CD4-positive, alpha-beta T cell treated with Interleukin-17A for 1 hour (primary cell): Measurements from ENCODE around the gene HOXA9.
A peak's percentile ranks its signal among the peaks of the same experiment; 100 is the strongest.

ENCODE experiments used
- DNase-seq: peaks from one replicate; pipeline ENCODE4 v3.0.0-alpha.2; 2020

Gene HOXA9

DNA sequence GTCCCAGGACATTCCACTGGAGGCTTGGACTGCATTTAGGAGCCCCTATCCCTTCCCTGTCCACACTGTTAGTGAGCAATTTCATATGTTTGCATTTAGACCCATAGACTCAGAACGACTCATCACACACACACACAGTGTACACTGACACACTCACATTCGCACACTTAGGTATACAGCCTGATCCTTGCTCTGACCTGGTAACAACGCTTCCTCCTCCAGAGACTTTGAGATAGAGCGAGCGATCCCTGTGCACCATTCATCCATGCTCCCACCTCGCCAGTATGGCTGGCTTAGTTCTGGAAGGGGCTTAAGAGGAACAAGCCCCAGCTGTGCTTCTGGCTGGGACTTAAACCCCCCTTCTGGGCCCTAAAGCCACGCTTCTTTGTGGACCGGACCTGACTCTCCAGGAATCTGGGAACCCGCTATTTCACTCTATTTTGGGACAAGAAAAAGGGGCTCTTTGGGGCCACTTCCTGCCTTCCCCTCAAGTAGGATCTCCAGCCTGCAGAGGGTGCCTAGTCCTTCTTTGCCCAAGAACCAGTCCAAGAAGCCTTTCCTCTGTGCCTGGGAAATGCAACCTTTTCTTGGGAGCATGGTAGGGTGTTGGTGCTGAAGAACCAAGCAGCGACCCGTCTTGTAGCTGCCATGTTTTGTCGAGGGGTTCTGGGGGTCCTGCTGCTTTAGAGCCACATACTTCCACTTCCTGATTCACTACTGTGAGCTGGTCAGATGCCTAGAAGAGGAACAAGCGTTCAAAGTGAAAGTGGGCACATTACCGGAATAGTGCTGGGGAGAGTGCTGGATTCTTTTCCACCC lies 35.6 kb upstream of the HOXA9 start:
- DNase-seq: no peak

DNA sequence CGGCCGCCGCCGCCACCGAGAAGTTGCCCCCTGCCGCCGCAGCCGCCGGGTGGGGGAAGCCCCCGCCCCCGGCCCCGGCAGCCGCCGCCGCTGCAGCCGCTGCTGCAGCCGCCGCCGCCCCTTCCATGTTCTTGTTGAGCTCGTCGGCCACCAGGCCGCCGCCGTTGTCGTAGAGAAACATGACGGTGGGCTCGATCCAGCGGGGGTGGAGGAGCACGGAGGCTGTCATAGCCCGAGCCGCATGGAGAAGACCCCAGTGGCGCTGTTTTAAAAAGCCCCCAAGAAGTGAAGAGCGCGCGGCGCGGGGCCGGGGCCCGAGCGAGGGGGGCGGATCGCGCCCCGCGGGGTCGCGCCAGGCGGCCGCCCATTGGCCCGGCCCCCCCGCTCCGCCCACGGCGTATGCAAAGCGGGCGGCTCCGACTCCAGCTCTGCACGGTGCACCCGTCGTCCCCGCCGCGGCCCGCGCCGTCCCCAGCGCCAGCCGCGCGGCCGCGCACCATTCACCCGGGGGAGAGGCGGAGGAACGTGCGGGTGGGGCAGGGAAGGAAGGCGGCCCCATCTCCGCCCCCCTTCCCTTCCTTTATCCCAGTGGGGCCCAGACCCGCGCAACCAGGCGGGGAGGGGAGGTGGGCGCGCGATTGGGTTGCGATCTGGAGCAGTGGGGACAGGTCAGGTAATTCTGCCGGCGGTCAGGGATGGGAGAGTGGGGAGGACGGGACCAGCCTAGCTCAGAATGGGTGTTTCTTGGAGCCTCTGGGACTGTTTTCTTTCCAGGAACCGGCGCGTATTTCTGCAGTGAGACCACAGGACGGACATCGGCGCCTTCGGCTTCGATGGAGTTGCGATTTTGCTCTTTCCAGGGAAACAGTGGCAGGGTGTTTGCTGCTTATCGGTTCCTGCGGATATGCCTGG lies 34.8 kb upstream of the HOXA9 start, which contains the start of gene HOXA13:
HOXA13 (minus strand) TSS at position 243 of the 912 bp plus-strand sequence; CDS start at position 229, 14 bp downstream.
- no peak for DNase-seq

DNA sequence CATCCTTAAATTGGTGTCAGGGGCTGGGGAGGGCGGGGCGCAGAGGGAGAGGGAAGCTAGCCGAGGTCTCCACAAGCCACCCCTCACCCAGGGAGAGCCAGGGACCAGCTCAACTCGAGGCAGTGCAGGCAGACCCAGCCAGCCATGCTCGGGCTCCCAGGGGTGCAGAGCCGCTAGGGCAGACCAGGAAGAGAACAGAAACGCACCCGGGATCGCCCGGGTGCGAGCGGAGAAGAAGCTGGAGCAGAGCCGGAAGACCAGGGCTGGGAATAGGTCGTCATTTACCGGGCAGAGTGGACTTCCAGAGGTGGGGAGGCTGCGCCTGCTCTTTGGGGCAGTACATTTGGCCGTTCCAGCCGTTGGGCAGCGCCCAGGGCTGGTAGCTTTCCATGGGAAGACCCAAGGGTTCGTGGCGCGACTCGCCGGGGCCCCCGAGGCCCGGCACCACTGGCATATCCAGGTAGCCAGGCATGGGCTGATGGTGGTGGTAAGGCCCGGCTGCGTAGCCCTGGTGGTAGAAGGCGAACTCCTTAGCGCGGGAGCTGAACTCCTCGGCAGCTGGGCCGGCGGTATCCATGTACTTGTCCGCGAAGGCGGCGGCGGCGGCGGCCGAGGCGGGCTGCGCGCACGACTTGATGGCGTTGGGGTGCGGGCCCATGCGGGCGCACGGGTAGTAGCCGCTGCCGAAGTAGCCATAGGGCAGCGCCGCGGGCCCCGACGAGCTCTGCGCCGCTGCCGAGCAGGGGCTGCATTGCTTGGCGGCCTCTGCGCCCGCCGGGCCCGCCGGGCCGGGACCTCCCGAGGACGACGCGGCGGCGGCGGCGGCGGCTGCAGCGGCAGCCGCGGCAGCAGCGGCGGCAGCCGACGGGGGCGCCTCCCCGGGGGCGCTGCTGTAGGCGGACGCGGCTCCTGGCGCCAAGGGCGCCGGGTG lies 33.8 kb upstream of the HOXA9 start:
- no peak for DNase-seq

DNA sequence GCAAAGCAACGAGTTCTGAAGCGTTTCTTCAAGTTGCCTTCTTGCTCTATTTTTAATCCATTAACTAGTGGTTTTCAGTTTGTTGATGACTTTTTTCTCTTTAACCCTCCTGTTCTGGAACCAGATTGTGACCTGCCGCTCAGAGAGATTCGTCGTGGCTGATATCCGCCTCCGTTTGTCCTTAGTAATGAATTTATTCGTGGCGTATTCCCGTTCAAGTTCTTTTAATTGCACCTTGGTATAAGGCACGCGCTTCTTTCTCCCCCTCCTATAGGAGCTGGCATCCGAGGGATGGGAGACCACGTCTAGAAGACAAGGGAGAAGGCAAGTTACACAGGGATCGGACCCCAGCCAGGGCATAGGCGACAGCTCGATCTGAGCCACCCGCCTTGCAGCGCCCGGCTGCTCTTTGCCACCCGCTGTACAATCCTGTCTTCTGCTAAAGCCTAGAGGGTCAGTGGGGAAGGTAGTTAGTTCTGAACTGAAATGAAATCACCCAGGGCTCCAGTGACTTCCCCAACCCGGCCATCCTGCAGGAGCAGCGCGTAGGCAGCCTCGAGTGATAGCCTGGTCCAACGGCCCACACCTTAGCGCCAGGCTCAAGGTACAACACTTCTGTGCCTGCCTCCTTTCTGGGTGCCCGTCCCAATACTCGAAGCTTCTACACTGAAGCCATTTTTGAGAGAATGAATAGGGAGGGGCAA lies 33.0 kb upstream of the HOXA9 start:
- no peak for DNase-seq

DNA sequence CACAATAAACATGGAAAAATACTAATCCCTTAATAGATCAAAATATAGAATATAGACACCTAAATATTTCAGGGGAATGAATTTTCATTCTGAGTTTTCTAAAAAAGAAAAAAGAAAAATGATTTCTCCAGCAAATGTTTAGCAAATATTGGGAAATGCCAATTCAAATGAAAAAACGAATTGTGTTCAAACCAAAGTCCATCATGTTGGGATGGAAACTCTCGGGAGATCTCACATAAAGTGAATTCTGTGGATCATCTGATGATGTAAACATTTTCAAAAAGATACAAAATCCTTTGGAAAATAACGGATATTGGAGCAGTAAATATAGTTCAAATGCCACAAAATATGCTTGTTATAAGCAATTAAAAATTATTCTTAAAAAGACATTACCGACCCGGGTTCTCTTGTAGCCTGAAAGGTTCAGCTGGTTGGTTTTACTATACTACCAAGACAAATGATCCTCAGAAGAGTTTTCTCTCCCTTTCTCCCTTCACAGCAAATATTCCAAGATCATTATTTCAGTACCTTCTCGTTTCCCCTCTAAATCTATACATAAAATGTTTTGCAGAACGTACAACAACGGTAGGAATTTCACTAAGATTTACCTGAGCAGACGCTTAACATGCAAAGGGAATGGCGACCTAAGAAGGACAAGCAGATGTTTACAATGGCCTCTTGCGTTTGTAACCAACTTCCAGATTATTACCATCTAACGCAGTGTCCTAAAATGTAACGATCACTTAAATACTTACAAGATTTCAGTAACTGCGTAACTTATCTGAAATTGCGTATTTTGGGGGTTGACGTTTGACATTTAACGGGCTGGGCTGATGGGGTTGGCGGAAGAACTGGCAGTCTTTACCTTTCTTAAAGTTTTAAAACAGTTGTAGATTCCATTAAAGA lies 32.1 kb upstream of the HOXA9 start:
- DNase-seq: no peak

DNA sequence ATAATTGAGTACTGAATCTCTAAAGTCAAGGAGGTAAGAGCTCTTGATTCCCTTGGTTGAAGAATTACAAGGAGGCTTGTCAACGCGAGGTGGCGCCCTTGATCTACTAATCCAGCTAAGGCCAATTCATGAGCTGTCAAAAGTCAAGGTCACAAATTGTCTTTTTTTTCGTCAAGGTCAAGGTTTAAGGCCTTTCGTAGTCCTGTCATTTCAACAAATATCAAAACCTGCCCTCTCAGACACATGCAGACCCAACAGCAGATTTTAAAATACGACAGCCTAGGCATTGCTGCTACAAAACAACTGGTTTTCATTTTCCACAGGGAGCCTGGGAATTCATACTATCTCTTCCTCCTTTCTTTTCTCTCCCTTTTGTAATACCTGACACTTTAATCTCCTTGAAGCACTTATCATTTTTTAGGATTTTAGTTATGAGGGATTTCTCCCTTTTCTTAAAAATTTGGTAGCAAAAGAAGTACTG lies 31.0 kb upstream of the HOXA9 start:
- peak; percentile 83 for DNase-seq

DNA sequence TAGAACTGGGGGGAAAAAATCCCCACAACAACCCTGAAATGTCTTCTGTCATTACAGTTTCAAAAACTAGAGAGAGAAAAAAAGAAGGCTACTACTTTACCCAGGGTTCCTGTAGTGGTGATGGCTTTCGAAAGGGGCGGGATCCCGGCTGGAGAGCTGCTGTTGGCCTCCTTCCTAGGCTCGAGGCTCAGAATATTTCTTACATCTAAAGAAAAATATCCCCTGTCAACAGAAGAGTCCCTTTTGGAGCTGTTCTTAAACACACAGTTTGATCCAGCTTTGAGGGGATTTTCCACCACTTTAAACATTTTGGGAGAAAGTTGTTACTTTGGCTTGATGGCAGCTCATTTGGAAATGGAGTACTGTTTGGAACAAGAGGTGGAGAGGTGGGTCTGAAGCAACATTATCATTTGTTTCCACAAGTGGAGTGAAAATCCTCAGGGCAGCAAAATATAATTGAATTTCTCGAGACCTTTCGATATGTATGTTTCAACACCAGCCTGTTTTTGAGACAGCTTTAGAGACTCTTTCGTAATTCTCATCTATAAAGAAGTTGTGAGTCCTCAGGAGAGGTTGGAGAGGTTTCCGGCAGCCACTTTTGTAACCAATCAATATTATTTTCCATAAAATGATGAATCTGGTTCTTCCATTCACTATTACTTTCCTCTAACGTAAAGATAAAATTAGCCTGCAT lies 29.5 kb upstream of the HOXA9 start:
- no peak for DNase-seq

DNA sequence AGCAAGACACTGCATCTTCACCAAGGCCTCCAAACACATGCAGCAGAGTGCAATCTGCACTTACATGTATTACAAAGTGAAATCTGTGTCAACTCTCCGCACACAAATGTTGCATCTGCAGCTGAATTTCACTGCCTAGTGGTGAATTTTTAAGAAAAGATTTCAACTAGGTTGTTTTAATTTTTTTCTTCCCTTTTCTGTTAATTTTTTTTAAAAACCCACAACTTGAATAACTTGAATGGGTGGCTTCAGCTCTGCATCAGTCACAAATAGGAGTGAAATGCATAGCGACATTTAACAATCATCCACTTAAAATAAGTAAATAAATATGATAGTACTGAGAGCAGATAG lies 28.6 kb upstream of the HOXA9 start:
- no peak for DNase-seq

DNA sequence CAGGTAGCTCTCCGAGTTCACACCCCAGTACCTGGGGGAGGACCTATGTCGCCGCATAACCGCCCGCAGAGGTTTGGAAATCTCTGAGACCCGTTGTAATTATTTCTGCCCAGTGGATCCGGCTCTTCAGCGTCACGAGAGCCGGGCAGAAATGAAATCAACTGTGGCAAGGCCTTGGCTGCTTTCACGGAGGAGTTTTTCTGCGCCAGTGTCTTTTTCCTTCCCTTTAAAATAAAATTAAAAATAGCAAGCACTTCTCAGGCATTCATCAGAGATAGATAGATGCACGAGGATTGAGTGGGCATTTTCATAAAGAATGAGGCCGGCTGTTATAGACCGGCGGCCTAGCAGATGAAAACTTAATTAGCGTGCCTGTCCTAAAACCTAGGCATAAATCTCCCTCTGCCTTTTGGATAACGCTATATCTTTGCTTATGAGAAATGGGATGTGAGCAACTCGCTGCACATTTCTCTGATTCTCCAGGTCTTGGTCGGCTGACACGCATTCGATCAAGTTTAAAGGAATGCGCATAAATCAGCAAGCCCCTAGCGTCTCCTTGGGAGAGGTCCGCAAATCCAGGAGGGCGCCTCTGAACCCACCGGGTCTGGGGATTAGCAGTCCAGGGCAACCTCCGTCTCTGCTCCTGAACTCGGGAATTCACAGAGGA lies 28.1 kb upstream of the HOXA9 start:
- no peak for DNase-seq

DNA sequence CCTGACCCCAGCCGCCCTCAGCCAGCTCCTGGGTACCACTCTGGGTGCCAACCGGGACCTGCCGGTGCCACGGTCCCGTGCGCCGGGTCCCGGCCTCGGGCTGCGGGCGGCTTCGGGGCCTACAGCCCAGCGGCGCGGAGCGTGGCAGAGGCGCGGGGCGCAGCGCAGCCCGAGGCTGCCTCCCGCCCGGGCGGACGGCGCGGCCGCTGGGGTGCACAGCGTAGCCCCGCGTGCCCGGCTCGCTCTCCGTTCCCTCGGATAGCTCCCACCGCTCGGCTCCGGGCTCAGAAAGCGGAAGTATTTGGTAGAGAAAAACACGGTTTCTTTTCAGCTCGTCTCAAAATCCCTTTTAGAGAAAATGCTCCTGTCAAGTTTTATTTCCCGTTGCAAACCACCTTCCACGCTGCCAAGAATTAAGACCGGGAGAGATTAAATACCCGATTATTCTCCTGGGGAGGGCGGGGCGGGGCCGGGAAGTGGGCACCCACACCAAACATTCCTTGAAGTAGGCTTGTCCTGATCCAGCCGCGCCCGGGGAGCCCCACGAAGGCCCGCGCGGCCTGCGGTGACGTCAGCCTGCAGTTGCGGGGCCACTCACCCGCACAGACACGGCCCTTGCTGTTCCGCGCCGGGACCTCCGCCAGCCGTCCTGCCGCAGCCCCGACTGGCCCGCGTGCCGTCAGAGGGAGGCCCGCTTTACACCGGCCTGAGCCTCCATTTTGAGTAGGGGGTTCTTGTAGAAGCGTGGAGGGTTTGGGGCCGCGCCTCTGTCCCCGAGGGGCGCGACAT lies 27.4 kb upstream of the HOXA9 start:
- DNase-seq: no peak

DNA sequence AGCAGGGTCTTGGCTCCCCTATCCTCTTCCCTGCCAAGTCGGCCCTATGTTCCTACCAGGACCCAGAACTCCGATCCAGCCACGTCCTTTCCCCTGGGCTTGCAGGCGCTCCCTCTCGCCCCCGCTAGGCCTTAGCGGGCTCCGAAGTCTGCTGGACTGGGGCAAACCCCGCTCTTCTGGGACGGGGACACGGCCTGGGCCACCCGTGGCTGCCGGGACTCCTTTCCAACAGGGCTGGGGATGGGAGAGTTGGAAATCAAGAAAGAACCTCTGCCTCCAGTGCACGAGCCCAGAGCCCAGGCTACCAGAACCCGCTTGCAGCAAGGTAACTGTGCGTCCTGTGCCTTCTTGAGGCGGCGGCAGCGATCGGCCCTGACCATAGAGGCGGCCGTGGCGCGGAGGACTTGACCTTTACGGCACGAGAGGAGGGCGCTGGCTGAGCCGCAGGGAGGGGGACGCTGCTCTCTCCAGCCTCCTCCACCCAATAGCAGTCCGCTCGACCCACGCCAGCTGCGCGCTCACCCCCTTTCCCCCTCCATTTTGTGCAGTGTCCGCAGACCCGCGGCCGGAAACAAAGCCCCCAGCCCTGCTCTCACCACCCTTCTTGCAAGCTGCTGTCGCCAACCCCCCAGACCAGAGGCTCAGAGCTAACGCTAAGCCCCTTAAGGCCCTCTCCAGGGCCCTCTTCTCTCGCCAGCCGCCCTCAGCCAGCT lies 26.7 kb upstream of the HOXA9 start:
- DNase-seq: no peak

DNA sequence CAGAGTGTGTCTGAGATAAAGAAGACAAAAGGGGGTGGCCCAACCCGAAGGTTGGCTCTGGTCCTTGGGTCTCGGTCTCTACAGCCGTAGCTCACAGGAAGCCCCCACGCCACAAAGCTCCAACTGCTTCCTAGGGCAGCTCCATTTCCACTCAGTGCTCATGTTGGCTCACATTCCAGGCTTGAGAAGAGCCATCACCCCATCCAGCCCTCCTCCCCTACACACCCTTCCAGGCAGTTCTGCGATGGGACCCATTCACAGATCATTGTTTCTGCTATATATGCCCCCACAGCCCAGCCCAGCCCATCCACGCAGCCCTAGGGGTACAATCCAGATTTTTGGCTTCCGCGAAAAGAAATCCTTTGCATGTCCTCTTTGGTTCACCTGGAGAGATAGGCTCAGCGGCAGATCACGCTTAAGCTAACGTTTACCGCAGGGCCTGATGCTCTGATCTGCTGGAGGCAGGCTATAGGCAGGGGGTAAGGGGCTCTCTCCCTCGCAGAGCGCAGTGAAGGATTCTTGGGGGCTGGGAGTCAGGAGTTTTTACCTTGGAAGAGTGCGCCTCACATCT lies 25.9 kb upstream of the HOXA9 start:
- DNase-seq: no peak

DNA sequence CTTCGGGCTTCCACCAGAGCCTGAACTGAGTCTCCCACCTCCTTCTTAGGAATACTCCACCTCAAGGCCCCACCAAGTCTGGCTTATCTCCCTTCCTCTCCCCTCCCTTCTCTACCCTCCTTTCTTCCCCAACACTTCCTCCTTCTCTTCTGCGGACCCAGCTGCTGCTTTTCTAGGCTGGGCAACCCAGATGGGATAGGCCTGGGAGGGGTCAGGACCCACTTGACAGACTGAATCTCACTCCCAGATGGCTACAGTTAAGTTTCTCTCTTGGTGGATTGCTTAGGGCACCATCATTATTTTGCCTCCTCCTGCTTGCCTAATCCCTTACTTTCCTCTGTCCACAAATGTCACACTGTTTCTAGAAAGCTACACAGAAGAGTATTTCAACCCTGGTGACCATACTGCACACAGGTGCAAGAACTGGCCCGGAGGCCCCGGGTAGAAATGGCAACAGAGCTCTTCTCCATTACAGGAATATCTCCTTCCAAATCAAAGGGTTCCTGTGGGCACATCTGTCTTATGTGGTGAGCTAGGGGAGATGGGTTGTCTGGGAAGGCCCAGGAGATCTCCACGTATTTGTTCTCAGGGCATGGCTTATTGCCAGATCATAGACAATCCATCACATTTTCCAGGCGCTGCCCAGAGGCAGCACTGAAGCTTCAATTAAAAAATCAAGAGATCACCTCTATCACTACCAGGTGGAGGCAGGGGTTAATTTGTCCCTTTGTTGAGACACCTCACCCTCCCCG lies 24.8 kb upstream of the HOXA9 start:
- DNase-seq: no peak

DNA sequence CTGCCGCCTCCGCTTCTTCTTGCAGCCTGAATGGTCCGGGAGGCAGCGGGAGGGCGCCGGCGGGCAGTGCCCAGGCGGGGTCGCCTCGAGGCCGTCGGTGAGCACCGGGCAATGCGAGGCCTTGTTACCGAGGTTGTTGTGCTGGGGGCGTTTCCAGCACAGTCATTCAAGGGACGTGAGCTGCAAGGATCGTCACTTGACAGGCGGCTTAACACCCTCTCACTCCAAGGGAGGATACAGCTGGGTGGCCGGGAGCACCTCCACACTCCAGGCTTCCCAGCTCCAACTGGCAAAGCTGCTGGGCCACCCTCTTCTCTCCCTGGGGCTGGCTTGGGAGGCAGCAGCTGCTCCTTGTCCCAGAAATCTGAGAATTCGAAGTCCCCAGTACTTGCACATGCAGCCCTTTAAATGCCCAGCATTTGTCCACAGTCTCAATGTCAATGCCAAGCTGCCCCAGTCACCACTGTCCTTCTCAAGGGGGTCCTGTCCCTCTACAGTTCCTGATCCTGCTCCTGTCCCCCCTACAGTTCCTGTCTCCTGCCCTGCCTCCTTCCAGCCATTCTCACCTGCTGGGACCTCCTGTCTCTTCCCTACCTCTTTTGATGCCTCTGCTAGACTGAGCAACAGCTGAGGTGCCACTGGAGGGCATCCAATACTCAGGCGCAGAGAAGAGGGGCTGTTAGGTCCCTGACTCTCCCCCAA lies 24.1 kb upstream of the HOXA9 start:
- no peak for DNase-seq

DNA sequence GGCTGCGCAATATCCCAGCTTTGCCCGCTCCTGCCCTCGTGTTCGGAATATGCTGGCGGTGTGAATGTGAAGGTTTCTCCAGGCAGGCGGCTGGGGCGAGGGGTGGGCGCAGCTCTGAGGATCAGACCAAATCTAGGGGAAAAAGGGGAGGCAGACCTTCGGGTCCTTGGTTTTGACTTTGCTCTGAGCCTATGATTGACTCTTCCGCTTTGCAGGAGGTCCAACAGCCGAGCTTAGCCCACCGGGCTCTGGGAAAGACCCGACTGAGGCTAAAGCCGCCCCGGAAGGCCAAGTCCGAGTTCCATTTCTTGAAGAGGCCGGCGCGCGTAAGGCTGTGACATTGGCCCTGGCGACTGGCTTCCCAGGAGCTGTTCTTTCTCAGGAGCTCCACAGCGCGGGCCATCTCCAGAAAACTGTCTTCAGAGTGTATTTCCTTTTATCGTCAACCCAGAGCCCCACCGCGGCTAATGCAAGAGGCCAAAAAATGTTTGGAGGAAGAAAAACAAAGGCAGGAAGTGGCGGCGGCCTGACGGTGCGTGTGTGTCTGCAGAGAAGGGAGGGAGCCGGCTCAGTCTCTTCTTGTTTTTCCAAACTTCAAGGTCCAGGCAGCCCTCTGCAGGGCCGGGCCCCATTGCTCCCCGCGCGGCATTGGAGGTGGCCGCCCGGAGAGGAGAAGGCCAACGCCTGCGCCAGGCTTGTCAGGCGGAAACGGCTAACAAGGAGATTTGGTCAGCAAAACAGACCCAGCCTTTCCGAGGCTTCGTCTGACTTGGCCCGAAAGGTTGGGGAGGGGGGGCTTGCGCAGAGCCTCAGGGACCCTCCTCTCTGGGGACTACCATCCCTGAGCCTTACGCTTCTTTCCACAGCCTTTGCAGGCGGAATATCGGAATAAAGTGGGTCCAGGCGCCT lies 23.3 kb upstream of the HOXA9 start:
- DNase-seq: peak; percentile 49
